Bronchial epithelial cell (primary cell): Measurements from ENCODE around the gene VCP. TPM values are rescaled to one million over a fixed set of nuclear protein-coding genes. Genes with fewer than 3 reads are reported as not detected.

Experiments
- DNase-seq: peaks from one replicate; pipeline ENCODE4 v3.0.0-alpha.2; 2010; ENCODE audit warnings: low read depth
- FAIRE-seq: peaks from 2 replicates; lab custom pipeline; 2011; peaks lifted over from hg19 to GRCh38; lab: Jason Lieb, UNC
- H3K27me3 ChIP-seq: 2 replicates; pipeline ENCODE4 v1.5.1; 2011; ENCODE audit warnings: low read length; ENCODE audit not compliant: control insufficient read depth, insufficient read depth
- H3K36me3 ChIP-seq: 2 replicates; pipeline ENCODE4 v1.5.1; 2011; ENCODE audit warnings: low read length; ENCODE audit not compliant: control insufficient read depth, insufficient read depth
- H3K4me3 ChIP-seq: 2 replicates; pipeline ENCODE4 v1.5.1; 2011; ENCODE audit warnings: mild to moderate bottlenecking, low read depth, low read length, control low read depth
- total RNA-seq: library from RNA; depleted of rRNA; stranded (reverse); fragments of >200 nt; gene quantifications from 2 replicates; pipeline ENCODE4 v1.2.1, GENCODE V29; 2014
- TF ChIP-seq, protein P1 (sequence below): IDR thresholded peaks from 2 replicates; pipeline ENCODE4 v1.5.1; 2011; ENCODE audit warnings: mild to moderate bottlenecking, moderate library complexity, low read length, control low read depth, inconsistent platforms; ENCODE audit not compliant: insufficient read depth, severe bottlenecking

Gene VCP
- total RNA-seq, 1 donor from 2014 or later = 320 TPM

DNA sequence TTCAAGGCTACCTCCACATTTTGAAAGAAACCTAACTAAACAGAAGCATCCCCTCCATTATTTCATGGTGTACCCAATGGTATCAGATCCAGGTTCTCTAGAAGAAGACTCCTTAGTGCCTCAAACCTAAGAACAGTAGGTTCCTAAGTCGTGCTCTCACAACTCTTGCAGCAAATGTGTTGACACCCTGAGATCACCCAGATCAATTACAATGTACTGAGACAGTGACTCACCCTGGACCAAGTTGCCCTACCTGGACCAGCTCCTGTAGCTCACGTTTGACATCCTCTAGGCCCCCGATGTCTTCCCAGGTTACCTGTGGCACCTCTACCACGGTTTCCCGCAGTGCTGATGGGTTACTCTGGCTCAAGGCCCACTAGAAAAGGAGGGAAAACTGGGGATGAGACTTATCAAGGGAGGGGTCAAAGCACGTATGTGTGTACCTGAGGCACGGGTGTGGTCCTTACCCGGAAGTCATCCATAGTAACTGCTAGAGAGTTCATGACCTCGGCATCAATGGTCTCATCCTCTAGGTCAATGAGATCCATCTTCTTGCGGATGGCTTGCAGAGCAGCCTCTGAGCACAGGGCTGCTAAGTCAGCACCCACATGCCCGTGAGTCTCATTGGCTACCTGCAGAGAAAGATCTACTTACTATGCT lies 11.7 kb downstream of the VCP start:
- FAIRE-seq = no peak
- H3K4me3 ChIP-seq = no peak overlapping the region
- TF ChIP-seq, protein P1, sequence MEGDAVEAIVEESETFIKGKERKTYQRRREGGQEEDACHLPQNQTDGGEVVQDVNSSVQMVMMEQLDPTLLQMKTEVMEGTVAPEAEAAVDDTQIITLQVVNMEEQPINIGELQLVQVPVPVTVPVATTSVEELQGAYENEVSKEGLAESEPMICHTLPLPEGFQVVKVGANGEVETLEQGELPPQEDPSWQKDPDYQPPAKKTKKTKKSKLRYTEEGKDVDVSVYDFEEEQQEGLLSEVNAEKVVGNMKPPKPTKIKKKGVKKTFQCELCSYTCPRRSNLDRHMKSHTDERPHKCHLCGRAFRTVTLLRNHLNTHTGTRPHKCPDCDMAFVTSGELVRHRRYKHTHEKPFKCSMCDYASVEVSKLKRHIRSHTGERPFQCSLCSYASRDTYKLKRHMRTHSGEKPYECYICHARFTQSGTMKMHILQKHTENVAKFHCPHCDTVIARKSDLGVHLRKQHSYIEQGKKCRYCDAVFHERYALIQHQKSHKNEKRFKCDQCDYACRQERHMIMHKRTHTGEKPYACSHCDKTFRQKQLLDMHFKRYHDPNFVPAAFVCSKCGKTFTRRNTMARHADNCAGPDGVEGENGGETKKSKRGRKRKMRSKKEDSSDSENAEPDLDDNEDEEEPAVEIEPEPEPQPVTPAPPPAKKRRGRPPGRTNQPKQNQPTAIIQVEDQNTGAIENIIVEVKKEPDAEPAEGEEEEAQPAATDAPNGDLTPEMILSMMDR = no peak
- H3K36me3 ChIP-seq = peaks cover 65% of the 10 kb centered on the region
- no peak for DNase-seq
- no peaks in the 10 kb centered on the region for H3K27me3 ChIP-seq

DNA sequence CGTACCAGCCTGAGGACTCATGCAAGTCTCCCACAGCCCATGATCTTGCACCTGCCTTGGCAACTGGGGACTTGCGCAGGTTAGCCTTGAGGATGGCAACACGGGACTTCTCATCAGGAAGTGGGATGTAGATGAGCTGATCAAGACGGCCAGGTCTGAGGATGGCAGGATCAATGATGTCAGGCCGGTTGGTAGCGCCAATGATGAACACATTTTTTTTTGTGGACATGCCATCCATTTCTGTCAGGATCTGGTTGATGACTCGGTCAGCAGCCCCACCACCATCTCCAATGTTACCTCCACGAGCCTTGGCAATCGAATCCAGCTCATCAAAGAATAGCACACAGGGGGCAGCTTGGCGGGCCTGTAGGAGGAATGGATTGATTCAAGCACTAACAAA lies 13.0 kb downstream of the VCP start:
- FAIRE-seq = no peak
- Histone ChIP-seq H3K36me3 (peaks cover 56% of the 10 kb centered on the region), H3K4me3 (no peak overlapping the region), H3K27me3 (no peaks in the 10 kb centered on the region)
- no peak for DNase-seq
- TF ChIP-seq, protein P1 = no peak

DNA sequence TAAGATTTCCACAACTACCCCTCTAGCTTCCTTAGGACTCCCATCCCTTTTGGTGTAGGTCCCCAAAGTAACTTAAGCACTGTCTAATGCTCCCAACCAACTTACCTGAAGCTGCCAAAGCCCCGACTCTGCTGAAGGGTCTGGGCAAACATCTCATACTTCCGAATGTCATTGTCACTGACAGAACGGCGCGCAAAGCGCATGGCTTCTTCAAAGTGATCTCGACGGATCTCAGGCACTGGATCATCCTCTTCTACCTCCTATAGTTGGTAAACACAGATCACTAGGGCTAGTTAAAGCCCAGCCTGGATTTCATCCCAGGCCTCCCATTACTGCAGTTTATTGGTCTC lies 15.2 kb downstream of the VCP start:
- TF ChIP-seq, protein P1 = no peak
- H3K27me3 ChIP-seq = no peaks in the 10 kb centered on the region
- no peak for FAIRE-seq
- no peak for DNase-seq
- H3K4me3 ChIP-seq = no peak overlapping the region
- H3K36me3 ChIP-seq = peaks cover 42% of the 10 kb centered on the region

DNA sequence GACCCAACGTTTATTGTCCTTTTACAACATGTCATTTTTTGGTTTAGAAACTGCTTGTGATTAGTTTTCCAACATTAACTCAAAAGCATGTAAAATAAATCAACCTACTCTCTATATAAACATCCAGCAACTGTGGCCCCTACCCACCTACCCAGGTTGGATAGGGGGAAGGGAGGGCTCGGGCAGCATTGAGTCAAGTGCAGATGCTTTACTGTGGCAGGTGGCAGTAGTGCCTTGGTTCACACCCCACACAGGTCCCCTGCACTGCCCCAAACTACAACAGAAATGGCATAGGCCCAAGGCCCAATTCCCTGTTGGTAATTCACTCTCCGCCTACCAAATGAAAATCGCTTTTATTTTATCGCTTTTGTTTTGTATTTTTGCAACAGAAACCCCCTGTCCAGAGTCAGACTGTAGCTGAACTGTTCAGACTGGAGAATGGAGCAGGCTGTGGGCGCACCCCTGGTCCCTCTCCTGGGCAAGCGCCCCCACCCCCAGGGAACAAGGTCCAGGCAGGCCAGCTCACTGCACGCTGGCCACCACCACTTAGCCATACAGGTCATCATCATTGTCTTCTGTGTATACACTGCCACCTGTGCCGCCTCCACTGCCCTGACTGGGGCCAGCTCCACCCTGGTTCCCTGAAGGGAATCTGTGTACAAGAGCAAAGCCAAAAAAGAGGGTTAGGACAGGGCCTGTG lies 15.7 kb downstream of the VCP start:
- TF ChIP-seq, protein P1 = no peak
- peak; percentile 7 for FAIRE-seq
- DNase-seq = no peak
- H3K36me3 ChIP-seq = peaks cover 38% of the 10 kb centered on the region
- no peak overlapping the region for H3K4me3 ChIP-seq
- H3K27me3 ChIP-seq = no peaks in the 10 kb centered on the region

DNA sequence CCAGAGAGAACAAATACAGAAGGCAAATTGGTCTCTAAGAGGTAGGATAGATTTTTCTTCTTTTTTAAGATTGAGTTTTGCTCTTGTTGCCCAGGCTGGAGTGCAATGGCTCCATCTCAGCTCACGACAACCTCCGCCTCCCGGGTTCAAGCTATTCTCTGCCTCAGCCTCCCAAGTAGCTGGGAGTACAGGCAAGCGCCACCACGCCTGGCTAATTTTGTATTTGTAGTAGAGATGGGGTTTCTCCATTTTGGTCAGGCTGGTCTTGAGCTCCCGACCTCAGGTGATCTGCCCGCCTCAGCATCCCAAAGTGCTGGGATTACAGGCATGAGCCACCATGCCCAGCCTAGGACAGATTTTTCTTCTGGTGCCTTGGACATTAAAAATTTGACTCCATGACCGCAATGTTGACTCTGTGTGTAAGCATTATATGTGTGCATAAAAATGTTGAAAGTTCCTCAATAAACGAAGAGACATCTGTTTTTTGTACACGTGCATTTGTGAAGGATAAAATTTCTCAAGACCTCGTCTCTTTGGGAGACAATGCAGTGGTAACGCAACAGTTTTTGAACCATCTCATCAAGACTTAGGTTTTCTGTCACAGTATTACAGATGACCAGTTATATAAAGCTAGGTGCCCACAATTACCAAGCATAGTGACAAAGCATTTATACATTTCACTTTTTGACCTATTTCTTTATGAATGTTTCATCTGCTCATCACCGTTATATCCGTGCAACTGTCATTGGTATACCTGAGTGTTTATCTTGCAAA lies 17.4 kb downstream of the VCP start:
- FAIRE-seq (no peak), DNase-seq (no peak)
- TF ChIP-seq, protein P1 = no peak
- Histone ChIP-seq H3K4me3 (no peak overlapping the region), H3K36me3 (peaks cover 30% of the 10 kb centered on the region), H3K27me3 (no peaks in the 10 kb centered on the region)
